AG10803 (cell line): ENCODE data around the gene NR3C2.

Experiments
- DNase-seq: peaks from one replicate; pipeline ENCODE4 v3.0.0; 2010; ENCODE audit warnings: low read depth
- H3K4me3 ChIP-seq: 2 replicates; pipeline ENCODE4 v1.5.1; 2011; ENCODE audit warnings: mild to moderate bottlenecking, low read length, control low read depth
- CTCF ChIP-seq: conservative IDR thresholded peaks from 2 replicates; pipeline ENCODE4 v1.5.1; 2011; ENCODE audit warnings: mild to moderate bottlenecking, low read length, control low read depth, inconsistent platforms

Gene NR3C2

GRCh38 chr4:148263802-148264201 is 178.4 kb downstream of the NR3C2 start:
- no peak for TF ChIP-seq CTCF
- DNase-seq = no peak
- no peak overlapping the region for H3K4me3 ChIP-seq

- no peak for DNase-seq
- H3K4me3 ChIP-seq = no peak overlapping the region
- TF ChIP-seq CTCF = no peak
These were observed 179.1 kb downstream of the NR3C2 start for GRCh38 chr4:148263127-148263526.

- no peak for DNase-seq
- no peak for TF ChIP-seq CTCF
- no peak overlapping the region for H3K4me3 ChIP-seq
These were observed 180.4 kb downstream of the NR3C2 start for GRCh38 chr4:148261848-148262247.

GRCh38 chr4:148259841-148260240 is 182.4 kb downstream of the NR3C2 start:
- no peak for TF ChIP-seq CTCF
- DNase-seq = no peak
- no peak overlapping the region for H3K4me3 ChIP-seq

- no peak for DNase-seq
- H3K4me3 ChIP-seq = no peak overlapping the region
- TF ChIP-seq CTCF = no peak
These were observed 183.7 kb downstream of the NR3C2 start for GRCh38 chr4:148258535-148258934.

- no peak overlapping the region for H3K4me3 ChIP-seq
- DNase-seq = no peak
These were observed 186.9 kb downstream of the NR3C2 start for GRCh38 chr4:148255344-148255720.

More at GRCh38 chr4:148255344-148255720, 186.9 kb downstream of the NR3C2 start:
- TF ChIP-seq CTCF = no peak
